Measurements from ENCODE around the gene ITGB7. TPM values are rescaled to one million over a fixed set of nuclear protein-coding genes. Genes with fewer than 3 reads are reported as not detected.

Gene ITGB7
- total RNA-seq, 1 experiment from 2014 or later: 1.1 TPM

DNA sequence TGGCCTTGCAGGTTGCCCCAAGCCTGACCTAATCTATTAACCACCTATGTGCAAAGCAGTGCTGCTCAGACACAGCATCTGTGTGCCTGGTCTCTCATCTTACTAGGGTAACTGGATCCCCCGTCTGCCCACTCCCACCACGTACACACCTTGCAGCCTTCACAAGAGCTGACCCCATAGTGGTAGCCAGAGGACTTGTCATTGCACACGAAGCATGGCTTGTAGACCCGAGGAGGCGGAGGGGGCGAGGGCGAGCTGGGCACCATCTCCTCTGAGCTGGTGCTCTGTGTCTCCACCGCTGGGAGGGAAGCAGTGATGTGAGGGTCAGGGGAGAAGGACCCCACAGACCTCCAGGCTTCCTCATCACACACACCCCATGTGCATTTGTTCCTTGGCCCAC is 8.4 kb upstream of the ITGB7 start:
- H3K27ac Mint-ChIP-seq (ENCODE audit: unreplicated experiment): no peak overlapping the region
- intact Hi-C loops (cut with micrococcal nuclease; ENCODE audit: unreplicated experiment): no loop called here
- H3K27me3 Mint-ChIP-seq (ENCODE audit: insufficient read depth, unreplicated experiment): no peaks in the 10 kb centered on the region
- ChIA-PET CTCF (interaction anchor here (0.9 to 2.9 kb wide), 3 partner anchors 106 to 130 kb away, joined by 3 to 6 read pairs (median 4); partner anchors contain the start of gene AAAS), POLR2A (no interaction called here)
- no peaks in the 10 kb centered on the region for H3K9me3 Mint-ChIP-seq (ENCODE audit: unreplicated experiment)
- H3K9me3 ChIP-seq: no peaks in the 10 kb centered on the region
- TF ChIP-seq, protein P1, sequence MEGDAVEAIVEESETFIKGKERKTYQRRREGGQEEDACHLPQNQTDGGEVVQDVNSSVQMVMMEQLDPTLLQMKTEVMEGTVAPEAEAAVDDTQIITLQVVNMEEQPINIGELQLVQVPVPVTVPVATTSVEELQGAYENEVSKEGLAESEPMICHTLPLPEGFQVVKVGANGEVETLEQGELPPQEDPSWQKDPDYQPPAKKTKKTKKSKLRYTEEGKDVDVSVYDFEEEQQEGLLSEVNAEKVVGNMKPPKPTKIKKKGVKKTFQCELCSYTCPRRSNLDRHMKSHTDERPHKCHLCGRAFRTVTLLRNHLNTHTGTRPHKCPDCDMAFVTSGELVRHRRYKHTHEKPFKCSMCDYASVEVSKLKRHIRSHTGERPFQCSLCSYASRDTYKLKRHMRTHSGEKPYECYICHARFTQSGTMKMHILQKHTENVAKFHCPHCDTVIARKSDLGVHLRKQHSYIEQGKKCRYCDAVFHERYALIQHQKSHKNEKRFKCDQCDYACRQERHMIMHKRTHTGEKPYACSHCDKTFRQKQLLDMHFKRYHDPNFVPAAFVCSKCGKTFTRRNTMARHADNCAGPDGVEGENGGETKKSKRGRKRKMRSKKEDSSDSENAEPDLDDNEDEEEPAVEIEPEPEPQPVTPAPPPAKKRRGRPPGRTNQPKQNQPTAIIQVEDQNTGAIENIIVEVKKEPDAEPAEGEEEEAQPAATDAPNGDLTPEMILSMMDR (IDR thresholded peaks at IDR 0.05; ENCODE audit: insufficient read depth in 1 of 2, low read depth in 1 of 2, low read length in 1 of 2, severe bottlenecking in 1 of 2, unreplicated experiment in 1 of 2): no peak
- H3K27me3 ChIP-seq (replicated peaks; ENCODE audit: control insufficient read depth, insufficient read depth, low read length): no peaks in the 10 kb centered on the region
- DNase-seq: no peak
- H3K4me1 ChIP-seq: peaks cover 15% of the 10 kb centered on the region; the same call in 1 of the 2 replicates
- BruUV-seq (replicated peaks): no TSS peak
- H3K36me3 ChIP-seq (ENCODE audit: control insufficient read depth, insufficient read depth, low read length): no peaks in the 10 kb centered on the region
- no peak overlapping the region for H3K4me3 ChIP-seq (ENCODE audit: low read depth, low read length)
- no peak overlapping the region for H3K4me3 Mint-ChIP-seq (ENCODE audit: unreplicated experiment)
- H3K4me1 Mint-ChIP-seq (ENCODE audit: low read depth, unreplicated experiment): peaks cover 23% of the 10 kb centered on the region
- peaks cover under 1% of the 10 kb centered on the region for H3K36me3 Mint-ChIP-seq (ENCODE audit: insufficient read depth, unreplicated experiment)

DNA sequence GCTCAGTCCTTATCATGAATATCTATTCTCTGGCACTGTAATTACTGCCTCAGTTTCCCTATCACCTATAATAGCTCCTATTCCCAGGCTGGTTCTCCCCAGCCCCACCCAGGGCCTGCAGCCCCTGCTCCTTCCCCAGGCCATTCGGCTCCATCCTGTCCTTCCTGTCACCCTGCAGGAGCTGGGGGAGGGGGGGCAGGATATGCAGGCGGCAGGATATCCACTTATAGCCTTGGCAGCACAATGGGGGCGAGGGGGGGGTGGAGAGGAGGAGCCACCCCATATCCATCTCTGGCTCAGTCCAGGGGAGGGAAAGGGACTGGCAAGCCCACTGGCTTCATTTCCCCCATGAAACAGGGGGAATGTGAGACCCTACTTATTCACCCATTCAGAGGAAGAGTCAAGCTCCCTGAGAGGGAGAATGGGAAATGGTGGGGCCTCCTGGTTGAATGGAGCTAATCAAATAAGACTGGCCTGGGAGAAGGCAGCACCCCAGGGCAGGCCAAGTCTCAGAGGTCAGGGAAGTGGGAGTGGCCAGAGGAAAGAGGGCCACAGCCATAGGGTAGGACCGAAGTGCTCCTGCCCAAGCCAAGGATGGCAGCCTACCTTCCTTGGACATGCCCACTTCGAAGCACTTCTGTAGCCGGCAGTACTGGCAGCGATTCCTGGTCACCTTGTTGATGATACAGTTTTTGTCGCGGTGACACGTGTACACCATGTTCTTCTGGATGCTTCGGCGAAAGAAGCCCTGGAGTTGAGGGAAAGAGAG is 7.8 kb upstream of the ITGB7 start:
- Mint-ChIP-seq H3K9me3 (ENCODE audit: unreplicated experiment) (no peaks in the 10 kb centered on the region), H3K27me3 (ENCODE audit: insufficient read depth, unreplicated experiment) (no peaks in the 10 kb centered on the region), H3K27ac (ENCODE audit: unreplicated experiment) (no peak overlapping the region), H3K36me3 (ENCODE audit: insufficient read depth, unreplicated experiment) (no peaks in the 10 kb centered on the region), H3K4me3 (ENCODE audit: unreplicated experiment) (no peak overlapping the region), H3K4me1 (ENCODE audit: low read depth, unreplicated experiment) (peaks cover 23% of the 10 kb centered on the region)
- no peak for DNase-seq
- CTCF ChIA-PET: interaction anchor here (0.9 to 3.6 kb wide), 5 partner anchors 29 to 149 kb away, joined by 3 to 41 read pairs (median 7); partner anchors contain the start of gene AAAS
- Histone ChIP-seq H3K36me3 (ENCODE audit: control insufficient read depth, insufficient read depth, low read length) (no peaks in the 10 kb centered on the region), H3K4me3 (ENCODE audit: low read depth, low read length) (no peak overlapping the region), H3K27me3 (replicated peaks; ENCODE audit: control insufficient read depth, insufficient read depth, low read length) (no peaks in the 10 kb centered on the region), H3K9me3 (no peaks in the 10 kb centered on the region), H3K4me1 (peaks cover 15% of the 10 kb centered on the region; the same call in 1 of the 2 replicates)
- POLR2A ChIA-PET: no interaction called here
- intact Hi-C loops (cut with micrococcal nuclease; ENCODE audit: unreplicated experiment): no loop called here
- TF ChIP-seq, protein P1 (IDR thresholded peaks at IDR 0.05; ENCODE audit: insufficient read depth in 1 of 2, low read depth in 1 of 2, low read length in 1 of 2, severe bottlenecking in 1 of 2, unreplicated experiment in 1 of 2): no peak
- BruUV-seq (replicated peaks): no TSS peak

GRCh38 chr12:53214221-53214620 is 7.2 kb upstream of the ITGB7 start:
- ChIA-PET POLR2A (interaction anchor here (1.1 kb wide), 1 partner anchor 37 kb away, joined by 3 read pairs; a partner anchor contains a TSS), CTCF (interaction anchor here (1.0 to 3.6 kb wide), 11 partner anchors 27 to 149 kb away, joined by 4 to 41 read pairs (median 7); partner anchors contain the start of genes AAAS, MYG1 and PFDN5)
- Histone ChIP-seq H3K27me3 (replicated peaks; ENCODE audit: control insufficient read depth, insufficient read depth, low read length) (no peaks in the 10 kb centered on the region), H3K9me3 (no peaks in the 10 kb centered on the region), H3K4me3 (ENCODE audit: low read depth, low read length) (no peak overlapping the region), H3K36me3 (ENCODE audit: control insufficient read depth, insufficient read depth, low read length) (no peaks in the 10 kb centered on the region), H3K4me1 (peaks cover 8% of the 10 kb centered on the region; the same call in 1 of the 2 replicates)
- no peaks in the 10 kb centered on the region for H3K9me3 Mint-ChIP-seq (ENCODE audit: unreplicated experiment)
- H3K4me3 Mint-ChIP-seq (ENCODE audit: unreplicated experiment): no peak overlapping the region
- intact Hi-C loops (cut with micrococcal nuclease; ENCODE audit: unreplicated experiment): no loop called here
- no TSS peak for BruUV-seq (replicated peaks)
- TF ChIP-seq, protein P1 (IDR thresholded peaks at IDR 0.05; ENCODE audit: insufficient read depth in 1 of 2, low read depth in 1 of 2, low read length in 1 of 2, severe bottlenecking in 1 of 2, unreplicated experiment in 1 of 2): no peak
- no peak for DNase-seq
- H3K27ac Mint-ChIP-seq (ENCODE audit: unreplicated experiment): no peak overlapping the region
- no peaks in the 10 kb centered on the region for H3K27me3 Mint-ChIP-seq (ENCODE audit: insufficient read depth, unreplicated experiment)
- H3K36me3 Mint-ChIP-seq (ENCODE audit: insufficient read depth, unreplicated experiment): no peaks in the 10 kb centered on the region
- peaks cover 16% of the 10 kb centered on the region for H3K4me1 Mint-ChIP-seq (ENCODE audit: low read depth, unreplicated experiment)

Data from Caco-2 (cell line).